HG02885 (cell line): ENCODE measurements around the gene ACTRT2.

Source experiments
- ATAC-seq: cut with Tn5 transposase; IDR thresholded peaks from one replicate; pipeline ENCODE4 v1.9.1; 2021; ENCODE audit warnings: mild to moderate bottlenecking; ENCODE audit not compliant: unreplicated experiment, poor library complexity

Gene ACTRT2

DNA sequence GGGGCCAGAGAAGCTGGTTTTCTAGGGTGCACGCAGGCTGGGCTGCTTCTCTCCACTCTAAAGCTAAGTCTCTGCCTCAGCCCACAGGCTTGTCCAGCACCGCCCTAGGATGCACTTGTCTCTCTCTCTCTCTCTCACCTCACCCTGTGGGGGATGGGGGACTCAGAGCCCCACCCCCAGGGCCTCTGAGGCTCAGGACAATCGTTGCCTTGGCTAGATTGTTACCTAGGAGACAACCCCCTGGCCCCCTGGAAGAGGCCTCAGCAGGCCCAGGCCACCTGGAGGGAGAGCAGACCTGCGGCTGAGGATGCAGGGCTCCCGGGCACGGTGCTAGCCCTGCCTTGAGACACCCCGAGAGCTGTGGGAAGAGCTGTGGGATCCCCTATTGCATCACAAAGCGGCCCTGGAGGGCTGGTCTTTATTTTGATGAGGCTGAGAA lies at the start of gene ACTRT2:
Gene ACTRT2, plus strand, starts transcription at position 235 of the 439 bp plus-strand sequence. CDS start 220 bp downstream, outside the sequence.
- no peak for ATAC-seq

DNA sequence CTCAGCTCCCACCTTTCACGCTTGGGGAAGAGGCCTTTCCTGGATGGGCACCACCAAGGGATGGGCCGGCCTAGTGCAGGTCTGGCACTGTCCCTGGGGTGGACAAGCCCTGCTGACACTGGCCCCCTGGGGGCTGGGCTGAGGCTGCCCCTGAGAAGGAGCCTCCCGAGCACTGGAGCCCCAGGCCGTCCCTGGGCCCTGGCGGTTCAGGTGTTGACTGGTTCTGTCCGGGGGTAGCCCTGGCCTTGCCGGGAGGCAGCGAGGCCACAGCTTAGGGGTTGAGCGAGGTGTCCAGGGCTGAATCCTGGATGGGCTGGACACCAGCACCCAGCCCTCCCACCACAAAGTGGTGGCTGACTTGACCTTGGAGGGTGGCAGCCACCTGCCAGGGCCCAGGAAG lies 49.7 kb upstream of the ACTRT2 start:
- no peak for ATAC-seq

DNA sequence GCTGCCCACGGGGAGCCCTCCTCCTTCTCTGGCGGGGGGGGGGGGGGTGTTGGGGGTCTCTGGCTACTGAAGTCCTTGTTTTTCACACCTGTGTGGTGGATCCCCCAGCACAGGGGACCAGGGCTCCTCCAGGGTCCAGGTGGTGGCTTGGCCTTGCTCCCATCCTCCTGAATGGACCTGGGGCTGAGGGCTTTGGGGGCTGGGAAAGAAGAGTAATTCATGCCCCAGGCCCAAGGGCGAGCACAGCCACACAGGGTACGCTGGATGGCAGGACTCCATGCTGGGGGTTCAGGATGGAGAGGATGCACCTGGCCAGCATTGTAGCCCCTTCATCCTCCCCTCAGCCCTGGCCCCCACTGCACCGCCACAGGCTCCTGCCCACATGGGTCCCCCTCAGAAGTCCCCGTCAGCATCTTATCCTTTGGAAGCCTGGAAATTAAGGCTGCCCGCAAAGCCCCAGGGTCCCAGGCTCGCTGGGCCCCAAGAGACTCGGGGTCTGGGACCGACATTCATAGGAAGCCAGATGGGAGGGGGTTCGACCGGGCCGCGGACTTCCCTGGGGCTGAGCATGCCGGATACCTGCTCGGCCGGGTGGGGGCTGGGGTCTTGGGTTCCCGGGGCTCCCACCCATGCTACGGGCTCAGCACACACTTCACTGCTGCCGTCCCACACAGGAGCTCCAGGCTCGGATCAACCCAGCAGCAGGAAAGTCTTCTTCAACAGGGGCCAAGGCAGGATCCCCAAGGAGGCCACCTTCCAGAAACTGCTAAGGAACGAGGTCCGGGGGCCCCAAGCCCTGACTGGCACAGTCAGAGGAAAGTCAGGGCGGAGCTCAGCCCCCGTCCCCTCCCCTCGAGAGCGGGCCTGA lies 49.0 kb upstream of the ACTRT2 start:
- ATAC-seq, result no peak

DNA sequence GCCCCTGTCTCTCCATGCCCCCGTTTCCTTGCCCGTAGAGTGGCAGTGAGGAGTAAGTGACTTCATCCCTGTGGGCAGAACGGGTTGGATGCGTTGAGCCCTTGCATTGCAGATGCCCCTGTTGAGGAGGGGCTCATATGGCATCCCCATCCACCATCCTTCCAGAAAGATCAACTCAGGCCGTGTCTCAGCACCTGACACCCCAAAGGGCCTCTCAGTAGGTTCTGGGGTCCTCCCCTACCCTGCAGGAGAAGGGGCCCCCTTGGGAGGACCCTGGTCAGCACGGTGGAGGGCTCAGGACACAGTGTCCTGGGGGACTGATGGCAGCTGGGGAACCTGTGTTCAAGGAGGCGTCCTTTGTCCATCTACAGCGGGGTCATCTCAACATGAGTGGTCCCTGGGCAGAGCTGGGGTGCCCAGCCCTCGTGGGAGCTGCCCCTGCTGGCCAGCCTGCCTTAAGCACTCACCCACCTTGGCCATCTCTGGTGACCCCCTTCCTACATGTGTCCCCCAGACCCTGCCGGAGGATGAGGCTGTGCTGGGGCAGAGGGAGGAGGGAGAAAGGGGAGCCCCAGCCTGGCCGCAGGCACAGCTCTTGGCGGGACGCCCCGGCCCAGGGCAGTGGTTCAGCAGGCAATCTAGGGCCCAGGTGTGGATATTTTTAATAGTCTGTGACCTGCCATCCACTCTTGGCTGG lies 48.2 kb upstream of the ACTRT2 start:
- no peak for ATAC-seq

DNA sequence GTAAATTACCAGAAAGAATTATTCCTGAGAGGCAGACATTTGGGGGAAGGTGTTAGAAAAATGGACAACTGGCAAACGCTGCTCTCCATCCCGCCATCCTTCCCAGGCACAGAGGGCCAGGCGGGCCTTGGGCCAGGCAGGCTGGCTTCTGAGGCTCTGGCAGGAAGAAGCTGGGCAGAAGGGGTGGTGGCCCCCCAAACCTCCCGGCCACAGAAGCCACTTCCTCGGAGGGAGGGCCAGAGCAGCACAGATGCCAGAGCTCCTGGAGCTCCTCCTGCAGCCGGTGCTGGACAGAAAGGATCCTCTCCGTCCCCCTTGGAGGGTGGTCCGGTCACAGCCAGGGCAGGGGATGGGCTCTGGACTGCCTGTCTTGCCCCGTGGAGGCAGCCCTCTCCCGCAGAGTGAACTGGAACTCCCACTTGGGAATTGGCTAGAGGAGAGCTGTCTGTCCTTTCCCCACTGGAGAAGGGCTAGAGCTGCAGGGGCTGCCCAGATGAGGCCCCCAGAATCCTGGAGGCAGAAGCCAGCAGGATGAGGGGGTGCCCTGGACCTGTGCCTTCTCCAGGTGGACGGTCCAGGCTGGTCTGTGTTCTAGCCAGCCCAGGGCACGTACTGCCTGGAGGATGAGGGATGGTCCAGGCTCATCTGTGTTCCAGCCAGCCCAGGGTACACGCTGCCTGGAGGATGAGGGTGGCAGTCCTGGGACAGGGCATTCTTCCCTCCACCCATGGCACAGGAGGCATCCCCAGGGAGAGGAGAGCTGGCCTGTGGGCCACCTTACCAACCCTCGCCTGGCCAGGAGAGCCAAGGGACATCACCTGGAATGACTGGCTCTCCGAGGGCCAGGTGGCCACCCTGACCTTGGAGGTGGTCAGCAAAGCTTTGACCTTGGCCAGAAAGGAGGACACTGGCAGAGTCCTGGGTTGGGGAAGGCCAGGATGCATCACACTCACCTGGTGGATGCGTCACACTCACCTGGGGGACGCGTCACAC lies 47.4 kb upstream of the ACTRT2 start:
- ATAC-seq, result no peak

DNA sequence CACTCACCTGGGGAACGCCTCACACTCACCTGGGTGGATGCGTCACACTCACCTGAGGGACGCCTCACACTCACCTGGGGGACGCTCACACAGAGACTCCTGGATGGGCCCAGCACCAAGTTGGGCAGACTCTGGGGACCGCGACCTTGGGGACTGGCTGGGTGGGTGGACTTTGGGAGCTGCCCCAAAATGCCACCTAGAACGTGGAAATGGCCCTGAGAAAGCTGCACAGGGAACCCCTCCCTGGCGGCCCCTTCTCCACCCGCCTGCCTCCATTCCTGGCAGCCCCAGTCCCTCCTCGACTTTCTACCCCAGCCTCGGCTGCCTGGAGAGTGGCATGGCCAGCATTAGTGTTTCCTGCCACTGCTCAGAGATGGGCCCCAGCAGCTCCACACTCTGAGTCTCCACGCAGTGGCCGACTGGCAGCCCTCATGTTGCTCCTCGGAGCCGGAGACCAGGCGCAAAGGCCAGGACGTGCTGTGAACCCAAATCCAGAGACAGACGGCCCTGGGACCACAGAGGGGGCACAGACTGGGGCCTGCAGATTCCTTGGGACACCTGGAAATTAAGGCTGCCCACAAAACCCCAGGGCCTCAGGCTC lies 46.5 kb upstream of the ACTRT2 start:
- no peak for ATAC-seq

DNA sequence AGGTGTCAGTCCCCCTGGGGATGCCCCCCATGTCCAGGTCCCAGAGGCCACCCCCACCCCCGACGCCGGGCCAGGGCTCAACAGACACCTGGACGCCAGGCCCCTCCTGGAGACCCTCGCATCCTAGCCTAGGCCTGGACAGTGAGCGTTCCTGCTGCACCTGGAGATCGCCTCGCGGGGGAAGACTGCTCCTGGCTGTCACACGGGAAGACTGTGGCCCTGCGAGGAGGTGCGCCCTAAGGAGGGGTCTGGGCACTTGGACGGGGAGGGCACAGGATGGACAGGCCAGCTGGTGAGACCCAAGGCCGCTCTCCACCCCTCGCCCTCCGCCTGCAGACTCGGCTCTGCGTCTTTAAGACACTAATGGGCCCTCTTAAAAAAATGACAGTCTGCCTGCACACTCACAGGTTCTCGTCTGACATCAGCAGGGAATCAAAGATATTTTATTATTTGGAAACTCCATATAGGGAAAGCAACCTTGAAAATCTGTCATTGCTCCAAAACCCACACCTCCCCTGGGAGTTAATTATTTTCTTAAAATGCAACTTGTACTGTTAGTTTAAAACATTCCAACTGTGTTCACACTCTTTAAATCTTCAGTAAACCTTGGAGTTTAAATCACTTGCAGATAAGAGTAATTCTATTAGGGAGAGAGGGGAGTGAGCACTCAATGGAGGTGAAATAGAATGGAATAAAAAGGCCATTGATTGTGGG lies 45.6 kb upstream of the ACTRT2 start:
- ATAC-seq, result no peak

DNA sequence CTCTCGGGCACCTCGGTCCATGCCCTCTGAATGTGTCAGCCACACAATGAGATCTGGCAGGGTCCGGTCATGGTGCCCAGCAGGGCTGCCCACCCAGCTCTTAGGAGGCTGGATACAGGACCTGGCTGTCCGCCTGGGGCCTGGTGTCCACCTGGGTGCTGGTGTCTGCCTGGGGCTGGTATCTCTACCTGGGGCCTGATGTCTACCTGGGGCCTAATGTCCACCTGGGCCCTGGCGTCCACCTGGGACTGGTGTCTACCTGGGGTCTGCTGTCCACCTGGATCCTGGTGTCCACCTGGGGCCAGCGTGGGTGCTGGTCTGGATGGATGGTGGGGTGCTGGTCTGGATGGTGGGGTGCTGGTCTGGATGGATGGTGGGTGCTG lies 45.1 kb upstream of the ACTRT2 start:
- ATAC-seq, result no peak

DNA sequence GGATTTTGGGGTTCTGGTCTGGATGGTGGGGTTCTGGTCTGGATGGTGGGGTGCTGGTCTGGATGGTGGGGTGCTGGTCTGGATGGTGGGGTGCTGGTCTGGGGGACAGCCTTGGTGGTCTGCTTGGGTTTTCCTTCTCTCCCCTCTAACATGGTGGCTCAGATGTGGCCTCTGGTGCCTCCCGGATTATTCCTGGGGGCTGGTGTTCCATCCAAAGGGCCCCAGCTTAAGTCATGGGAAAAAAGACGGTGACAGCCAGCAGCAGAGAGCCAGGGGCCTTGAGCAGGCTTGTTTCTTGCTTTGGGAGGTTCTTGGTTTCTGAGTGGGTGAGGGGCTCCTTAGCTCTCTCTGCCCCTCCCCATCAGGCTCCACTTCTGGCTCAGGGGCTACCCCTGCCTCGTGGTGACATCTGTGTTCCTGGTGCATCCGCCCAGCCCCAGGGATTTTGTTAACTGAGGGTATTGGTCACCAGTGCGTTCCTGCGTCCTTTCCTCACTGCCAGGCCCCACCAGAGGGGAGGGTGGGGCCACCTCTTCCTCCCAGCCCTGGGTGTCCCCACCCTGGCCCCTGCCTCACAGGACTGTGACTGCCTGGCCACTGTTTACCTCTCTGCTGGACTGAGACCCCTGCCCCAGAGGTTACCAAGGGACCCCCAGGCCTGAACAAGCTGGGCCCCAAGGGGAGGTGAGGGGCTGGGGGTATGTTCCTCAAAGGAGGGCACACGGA lies 43.2 kb upstream of the ACTRT2 start:
- no peak for ATAC-seq

DNA sequence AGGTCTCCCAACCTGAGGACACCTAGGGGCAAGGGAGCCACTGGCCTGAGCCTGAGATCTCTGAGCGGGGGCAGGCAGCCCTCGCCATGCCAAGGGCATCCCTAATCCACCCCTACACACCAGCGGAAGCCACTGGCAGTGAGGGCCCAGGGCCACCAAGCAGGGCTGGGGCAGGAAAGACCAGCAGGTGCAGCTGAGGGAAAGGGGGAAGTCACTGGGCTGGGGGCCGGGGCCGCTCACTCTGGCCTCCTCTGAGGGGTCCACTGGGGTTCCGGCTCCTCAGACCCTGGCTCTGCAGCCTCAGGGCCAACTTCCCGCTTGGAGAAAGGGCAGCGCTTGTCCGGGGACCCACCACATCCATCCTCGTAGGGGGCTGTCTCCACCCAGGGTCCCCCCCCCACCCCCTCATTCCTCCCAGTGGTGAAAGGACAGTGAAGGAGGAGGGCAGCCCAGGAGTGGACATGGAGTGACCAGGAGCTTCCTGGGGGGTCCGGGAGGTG lies 42.5 kb upstream of the ACTRT2 start:
- ATAC-seq, result no peak

DNA sequence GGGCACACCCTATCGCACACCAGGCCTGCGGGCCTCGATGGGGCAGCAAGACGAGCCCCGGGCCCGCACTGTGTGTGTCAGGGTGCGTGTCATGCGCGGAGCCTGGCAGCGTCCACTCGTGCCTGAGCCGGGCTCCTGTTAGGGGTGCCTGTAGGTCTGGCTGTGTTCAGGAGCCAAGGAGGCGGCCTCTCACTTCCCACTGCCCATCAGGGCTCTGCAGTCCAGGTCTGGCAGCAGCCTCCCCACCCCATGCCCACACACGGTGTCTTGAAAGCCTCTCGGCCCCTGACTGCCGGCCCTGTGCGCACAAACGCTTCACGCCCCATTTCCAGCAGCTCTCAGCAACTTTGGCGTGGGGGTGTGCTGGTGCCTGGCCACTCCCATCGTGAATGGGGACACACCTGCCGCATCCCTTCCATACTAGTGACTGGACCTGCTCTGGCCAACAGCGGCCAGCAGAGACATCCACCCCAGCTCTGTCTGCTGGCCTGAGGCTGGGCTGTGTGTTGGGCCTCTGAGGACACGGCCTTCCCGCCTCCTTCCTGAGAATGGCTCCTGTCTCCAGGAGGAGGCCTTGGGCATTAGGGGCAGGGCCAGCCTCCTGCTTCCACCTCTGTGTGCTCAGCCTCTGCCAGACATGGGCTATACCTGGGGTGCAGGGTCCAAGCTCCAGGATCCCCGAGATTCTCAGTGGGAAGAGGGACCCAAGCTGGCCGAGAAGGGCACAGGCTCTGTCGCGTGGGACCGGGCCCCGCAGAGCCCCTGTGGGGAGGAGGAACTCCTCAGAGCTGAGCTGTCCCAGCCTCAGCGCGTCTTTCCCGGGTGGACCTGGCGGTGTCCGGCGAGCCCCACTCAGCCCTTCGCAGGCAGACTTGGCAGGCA lies 41.8 kb upstream of the ACTRT2 start:
- no peak for ATAC-seq

DNA sequence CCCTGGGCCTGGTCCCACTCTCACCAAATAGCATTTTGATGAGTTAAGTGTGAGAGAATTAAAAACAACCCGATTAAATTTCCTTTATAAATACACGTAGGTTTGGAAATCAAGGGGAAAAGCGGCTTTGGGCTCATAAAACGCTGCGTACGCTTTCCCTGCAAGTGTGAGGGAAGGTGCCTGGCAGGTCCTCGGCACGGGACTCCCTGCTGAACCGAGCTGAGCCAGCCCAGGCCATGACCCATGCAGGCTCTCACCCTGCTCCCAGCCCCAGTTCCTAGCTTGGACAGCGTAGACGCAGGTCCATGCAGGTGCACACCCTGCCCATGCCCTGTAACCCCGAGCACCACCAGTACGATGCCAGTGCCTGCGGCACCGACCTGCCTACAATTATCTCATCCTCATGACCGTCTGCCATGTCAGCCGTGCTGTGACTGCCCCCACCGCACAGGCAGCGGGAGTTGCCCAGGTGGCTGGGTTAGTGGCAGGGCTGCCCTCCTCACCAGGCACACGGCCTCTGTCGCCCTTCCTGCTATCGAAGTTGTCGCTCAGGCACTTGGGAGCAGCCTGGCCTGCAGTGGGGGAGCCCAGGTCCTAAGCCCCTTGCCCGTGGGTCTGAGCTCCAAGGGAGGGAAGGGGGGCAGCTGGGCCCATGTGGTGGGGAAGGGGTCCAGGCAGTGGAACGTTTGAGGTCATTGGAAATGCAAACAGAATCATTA lies 41.0 kb upstream of the ACTRT2 start:
- ATAC-seq, result no peak

DNA sequence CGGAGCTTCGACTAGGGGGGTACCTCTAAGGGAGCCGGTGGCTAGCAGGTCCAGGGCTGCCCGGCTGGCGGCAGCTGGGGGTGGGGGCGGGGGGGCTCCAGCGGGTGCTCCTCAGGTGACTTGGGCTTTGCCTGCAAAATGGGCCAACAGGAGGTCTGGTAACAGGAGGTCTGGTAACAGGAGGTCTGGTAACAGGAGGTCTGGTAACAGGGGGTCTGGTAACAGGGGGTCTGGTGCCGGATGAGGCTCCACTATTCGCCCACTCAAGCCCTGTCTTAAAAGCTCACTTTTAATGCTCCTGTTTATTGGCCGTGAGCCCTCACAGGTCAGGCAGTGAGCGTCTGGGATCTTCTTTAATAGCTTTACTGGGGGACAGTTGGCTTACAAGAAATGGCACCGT lies 40.4 kb upstream of the ACTRT2 start:
- ATAC-seq, result no peak

DNA sequence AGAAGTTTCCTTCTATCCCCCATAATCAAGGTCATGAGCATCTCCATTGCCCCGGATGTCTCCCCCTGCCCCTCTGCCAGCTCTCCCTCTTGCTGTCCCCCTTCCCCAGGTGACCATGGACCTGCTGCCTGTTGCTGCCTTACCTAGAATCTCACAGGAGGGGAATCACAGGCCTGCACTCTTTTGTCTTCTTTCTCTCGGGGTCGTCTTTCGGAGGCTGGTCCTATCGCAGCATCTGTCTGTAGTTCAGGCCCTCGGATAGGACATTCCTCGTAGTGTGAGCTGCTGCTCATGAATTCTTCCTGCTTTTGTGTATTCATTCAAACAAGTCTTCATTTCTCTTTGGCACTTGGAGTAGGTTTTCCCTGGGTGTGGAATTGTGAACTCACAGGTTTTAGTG lies 39.9 kb upstream of the ACTRT2 start:
- ATAC-seq, result no peak

DNA sequence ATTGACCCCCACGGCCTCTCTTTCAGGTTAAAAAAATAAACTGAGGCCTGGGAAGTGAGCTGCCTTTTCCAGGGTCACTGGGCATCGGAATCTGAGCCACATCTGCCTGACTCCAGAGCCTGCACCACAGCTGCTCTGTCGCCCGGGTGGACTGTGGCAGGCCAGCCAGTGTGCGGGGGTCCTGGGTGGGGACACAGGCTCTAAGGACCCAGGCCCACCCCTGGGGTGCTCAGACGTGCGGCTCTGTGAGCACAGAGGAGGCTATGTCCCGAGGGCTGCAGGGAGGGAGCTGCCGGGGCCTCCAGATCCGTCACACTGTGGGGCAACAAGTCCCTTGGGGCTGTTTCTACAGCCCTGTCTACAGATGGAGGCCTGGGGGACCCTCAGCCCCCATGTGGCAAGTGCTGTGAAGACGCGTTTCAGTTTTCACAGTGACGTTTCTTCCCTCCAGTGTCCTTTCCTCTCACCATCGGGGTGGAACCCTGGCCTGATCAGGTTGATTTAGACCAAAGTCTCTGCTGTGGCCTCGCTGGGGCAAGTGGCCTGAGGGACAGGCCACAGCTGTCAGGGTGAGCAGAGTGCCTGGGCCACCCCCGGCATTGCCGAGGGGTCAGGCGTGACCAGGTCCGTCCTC lies 39.2 kb upstream of the ACTRT2 start:
- ATAC-seq, result no peak

DNA sequence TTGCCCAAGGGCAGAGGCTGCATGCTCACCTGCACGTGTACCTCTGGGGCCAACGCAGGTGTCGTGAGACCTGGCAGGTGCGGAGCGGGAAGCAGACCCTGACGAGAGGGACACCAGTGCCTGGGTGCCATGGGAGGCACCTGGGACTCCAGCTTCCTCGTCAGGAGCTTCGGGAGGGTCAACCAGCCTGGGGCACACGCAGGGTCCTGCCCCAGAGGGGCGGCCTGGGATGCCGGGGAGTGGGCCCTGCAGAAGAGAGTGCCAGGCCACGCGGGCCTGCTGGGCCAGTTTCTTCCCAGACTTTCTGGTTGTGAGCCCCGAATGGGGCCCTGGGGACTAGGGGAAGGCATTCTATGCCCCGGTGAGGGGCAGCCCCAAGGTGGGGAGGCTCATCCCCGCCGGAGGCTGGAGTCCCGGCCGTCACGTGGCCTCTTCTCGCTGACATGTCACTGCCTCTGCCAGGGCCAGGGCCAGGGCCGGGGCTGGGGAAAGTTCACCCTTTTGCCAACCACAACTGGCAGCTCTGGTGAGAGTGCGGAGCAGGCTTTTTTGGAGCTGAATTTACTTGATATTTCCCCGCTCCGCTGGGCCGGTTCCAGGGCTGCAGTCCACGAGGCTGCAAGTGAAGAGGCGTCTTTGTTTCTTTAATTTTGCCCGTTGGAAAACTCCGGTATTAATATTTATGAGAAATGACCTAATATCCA lies 38.5 kb upstream of the ACTRT2 start:
- ATAC-seq, result no peak
